ENCODE results near the gene ZNF618. TPM values are rescaled to one million over a fixed set of nuclear protein-coding genes. Genes with fewer than 3 reads are reported as not detected.

Gene ZNF618
- polyA plus RNA-seq, 1 of the 3 experiments (the other 2 are of a cell fraction), result 6.2 TPM

DNA sequence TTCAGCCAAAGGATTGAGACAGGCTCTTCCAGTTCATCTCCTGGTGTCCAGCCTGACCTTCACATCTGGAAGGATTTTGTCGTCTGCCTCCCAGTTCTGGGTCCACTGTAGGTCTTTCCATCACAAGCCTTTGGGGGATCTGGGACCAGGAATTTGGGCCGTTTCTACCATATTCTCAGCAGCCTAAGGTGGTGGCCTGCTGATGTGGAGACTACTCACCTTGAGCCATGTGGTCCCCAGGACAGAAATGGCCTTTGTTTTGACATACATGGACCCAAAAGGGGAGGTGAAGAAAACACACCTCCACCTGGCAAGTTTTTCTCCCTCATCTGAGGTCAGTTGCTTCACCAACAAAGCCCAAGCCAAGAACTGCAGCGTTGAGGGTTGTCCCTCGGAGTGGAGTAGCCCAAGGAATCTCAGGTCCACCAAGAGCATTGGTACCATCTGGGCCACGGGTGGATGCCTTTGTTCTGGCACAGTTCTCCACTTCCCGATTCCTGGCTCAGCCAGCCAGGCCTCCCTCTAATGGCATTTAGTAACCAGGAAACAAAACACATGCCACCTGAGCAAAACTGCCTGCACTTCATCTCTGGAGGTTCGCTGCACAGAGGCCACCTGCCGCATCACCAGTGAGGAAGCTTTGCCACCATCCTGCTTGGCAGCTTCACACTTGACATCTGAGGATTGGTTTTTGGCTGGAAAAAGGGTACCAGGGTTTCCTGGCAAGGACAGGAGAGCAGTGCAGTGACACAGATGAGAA is 177.3 kb downstream of the ZNF618 start:
- no peaks in the 10 kb centered on the region for H3K4me1 ChIP-seq (ENCODE audit: control insufficient read depth in 1 of 2, insufficient read depth in 2 of 2, low read depth in 1 of 2, low read length in 1 of 2)
- no peaks in the 10 kb centered on the region for H3K79me2 ChIP-seq (ENCODE audit: insufficient read depth)
- no peaks in the 10 kb centered on the region for H3K27me3 ChIP-seq (ENCODE audit: insufficient read depth)
- POLR2A ChIA-PET, result no interaction called here
- TF ChIP-seq, protein P1, sequence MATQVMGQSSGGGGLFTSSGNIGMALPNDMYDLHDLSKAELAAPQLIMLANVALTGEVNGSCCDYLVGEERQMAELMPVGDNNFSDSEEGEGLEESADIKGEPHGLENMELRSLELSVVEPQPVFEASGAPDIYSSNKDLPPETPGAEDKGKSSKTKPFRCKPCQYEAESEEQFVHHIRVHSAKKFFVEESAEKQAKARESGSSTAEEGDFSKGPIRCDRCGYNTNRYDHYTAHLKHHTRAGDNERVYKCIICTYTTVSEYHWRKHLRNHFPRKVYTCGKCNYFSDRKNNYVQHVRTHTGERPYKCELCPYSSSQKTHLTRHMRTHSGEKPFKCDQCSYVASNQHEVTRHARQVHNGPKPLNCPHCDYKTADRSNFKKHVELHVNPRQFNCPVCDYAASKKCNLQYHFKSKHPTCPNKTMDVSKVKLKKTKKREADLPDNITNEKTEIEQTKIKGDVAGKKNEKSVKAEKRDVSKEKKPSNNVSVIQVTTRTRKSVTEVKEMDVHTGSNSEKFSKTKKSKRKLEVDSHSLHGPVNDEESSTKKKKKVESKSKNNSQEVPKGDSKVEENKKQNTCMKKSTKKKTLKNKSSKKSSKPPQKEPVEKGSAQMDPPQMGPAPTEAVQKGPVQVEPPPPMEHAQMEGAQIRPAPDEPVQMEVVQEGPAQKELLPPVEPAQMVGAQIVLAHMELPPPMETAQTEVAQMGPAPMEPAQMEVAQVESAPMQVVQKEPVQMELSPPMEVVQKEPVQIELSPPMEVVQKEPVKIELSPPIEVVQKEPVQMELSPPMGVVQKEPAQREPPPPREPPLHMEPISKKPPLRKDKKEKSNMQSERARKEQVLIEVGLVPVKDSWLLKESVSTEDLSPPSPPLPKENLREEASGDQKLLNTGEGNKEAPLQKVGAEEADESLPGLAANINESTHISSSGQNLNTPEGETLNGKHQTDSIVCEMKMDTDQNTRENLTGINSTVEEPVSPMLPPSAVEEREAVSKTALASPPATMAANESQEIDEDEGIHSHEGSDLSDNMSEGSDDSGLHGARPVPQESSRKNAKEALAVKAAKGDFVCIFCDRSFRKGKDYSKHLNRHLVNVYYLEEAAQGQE (IDR thresholded peaks at IDR 0.05; ENCODE audit: low read depth, low read length), result no peak
- WGBS (ENCODE audit: low lambda C conversion rate), result 97% methylated on average over 8 of the region's 8 CpGs
- no peaks in the 10 kb centered on the region for H3F3A ChIP-seq (replicated peaks; ENCODE audit: insufficient read depth)
- H4K20me1 ChIP-seq (ENCODE audit: insufficient read depth), result no peaks in the 10 kb centered on the region
- no peak overlapping the region for H3K9ac ChIP-seq
- no peak overlapping the region for H2AFZ ChIP-seq (ENCODE audit: low read depth)
- H3K4me3 ChIP-seq (ENCODE audit: low read depth in 2 of 2, low read length in 1 of 2), result no peak overlapping the region
- no peaks in the 10 kb centered on the region for H3K9me2 ChIP-seq
- no peak for DNase-seq
- CTCF ChIA-PET, result interaction anchor here (1.1 to 1.2 kb wide), 2 partner anchors 29 to 316 kb away, joined by 4 read pairs; no protein-coding TSS in a partner anchor
- no peaks in the 10 kb centered on the region for H3K9me3 ChIP-seq
- H3K4me2 ChIP-seq, result no peak overlapping the region
- no peak overlapping the region for H3K27ac ChIP-seq (ENCODE audit: low read depth in 2 of 2, low read length in 1 of 2)
- peaks cover 11 to 38% of the 10 kb centered on the region in 2 experiments for H3K36me3 ChIP-seq (replicated peaks in 1 of 2; ENCODE audit: control insufficient read depth in 1 of 2, insufficient read depth in 2 of 2, low read length in 1 of 2)

- no peaks in the 10 kb centered on the region for H3F3A ChIP-seq (replicated peaks; ENCODE audit: insufficient read depth)
- ChIA-PET CTCF (interaction anchor here (1.1 to 1.2 kb wide), 2 partner anchors 28 to 317 kb away, joined by 4 read pairs; no protein-coding TSS in a partner anchor), POLR2A (no interaction called here)
- H3K9ac ChIP-seq, result no peak overlapping the region
- 81% methylated on average over 8 of the region's 10 CpGs for WGBS (ENCODE audit: low lambda C conversion rate)
- no peaks in the 10 kb centered on the region for H4K20me1 ChIP-seq (ENCODE audit: insufficient read depth)
- H2AFZ ChIP-seq (ENCODE audit: low read depth), result no peak overlapping the region
- DNase-seq, result no peak
- peaks cover 8 to 30% of the 10 kb centered on the region in 2 experiments for H3K36me3 ChIP-seq (replicated peaks in 1 of 2; ENCODE audit: control insufficient read depth in 1 of 2, insufficient read depth in 2 of 2, low read length in 1 of 2)
- H3K4me2 ChIP-seq, result no peak overlapping the region
- no peak overlapping the region for H3K4me3 ChIP-seq (ENCODE audit: low read depth in 2 of 2, low read length in 1 of 2)
- H3K4me1 ChIP-seq (ENCODE audit: control insufficient read depth in 1 of 2, insufficient read depth in 2 of 2, low read depth in 1 of 2, low read length in 1 of 2), result no peaks in the 10 kb centered on the region; a peak in 1 of 4 replicates
- no peaks in the 10 kb centered on the region for H3K27me3 ChIP-seq (ENCODE audit: insufficient read depth)
- H3K79me2 ChIP-seq (ENCODE audit: insufficient read depth), result no peaks in the 10 kb centered on the region
- no peaks in the 10 kb centered on the region for H3K9me2 ChIP-seq
- H3K9me3 ChIP-seq, result no peaks in the 10 kb centered on the region
- no peak overlapping the region for H3K27ac ChIP-seq (ENCODE audit: low read depth in 2 of 2, low read length in 1 of 2)
- TF ChIP-seq YY1 (IDR thresholded peaks at IDR 0.05; ENCODE audit: low read depth) (no peak), NRF1 (IDR thresholded peaks at IDR 0.05; ENCODE audit: low read depth, low read length) (no peak), MEF2A (IDR thresholded peaks at IDR 0.05; ENCODE audit: borderline replicate concordance, low read depth) (no peak), RFX5 (IDR thresholded peaks at IDR 0.05; ENCODE audit: low read length) (no peak), GABPA (IDR thresholded peaks at IDR 0.05; ENCODE audit: low read depth) (no peak), USF2 (IDR thresholded peaks at IDR 0.05; ENCODE audit: borderline replicate concordance, low read depth, low read length) (no peak), GATA2 (CRISPR knock-in tag; IDR thresholded peaks at IDR 0.05) (no peak), EZH2phosphoT487 (IDR thresholded peaks at IDR 0.05; ENCODE audit: borderline replicate concordance, low read depth) (no peak), SIN3A (IDR thresholded peaks at IDR 0.05; ENCODE audit: borderline replicate concordance, low read depth, low read length) (no peak), NFIC (IDR thresholded peaks at IDR 0.05; ENCODE audit: borderline replicate concordance) (no peak), ELF1 (IDR thresholded peaks at IDR 0.05) (no peak), POLR2AphosphoS5 (IDR thresholded peaks at IDR 0.05; ENCODE audit: low read depth, low read length) (no peak), FOSL2 (IDR thresholded peaks at IDR 0.05; ENCODE audit: borderline replicate concordance, low read depth) (no peak), FOXJ3 (CRISPR knock-in tag; IDR thresholded peaks at IDR 0.05) (no peak), CTCF (IDR thresholded peaks at IDR 0.05) (no peak), TAF1 (IDR thresholded peaks at IDR 0.05; ENCODE audit: borderline replicate concordance, low read depth, low read length) (no peak), SMC3 (IDR thresholded peaks at IDR 0.05; ENCODE audit: low read depth, low read length) (no peak), MXI1 (IDR thresholded peaks at IDR 0.05; ENCODE audit: low read depth, low read length) (no peak)
Measured at GRCh38 chr9:114054191-114054690, 178.1 kb downstream of the ZNF618 start.
